GM03348 (cell line): ENCODE data around the gene ENG.
A peak's percentile ranks its signal among the peaks of the same experiment; 100 is the strongest.
"Not testable (repeated sequence)": the region's sequence is repeated elsewhere in the genome, so short reads cannot be mapped to it uniquely, and the experiment has no call there.

Experiments used
- DNase-seq: peaks from one replicate; pipeline ENCODE4 v3.0.0; 2012; ENCODE audit warnings: low spot score

ENG gene

DNA sequence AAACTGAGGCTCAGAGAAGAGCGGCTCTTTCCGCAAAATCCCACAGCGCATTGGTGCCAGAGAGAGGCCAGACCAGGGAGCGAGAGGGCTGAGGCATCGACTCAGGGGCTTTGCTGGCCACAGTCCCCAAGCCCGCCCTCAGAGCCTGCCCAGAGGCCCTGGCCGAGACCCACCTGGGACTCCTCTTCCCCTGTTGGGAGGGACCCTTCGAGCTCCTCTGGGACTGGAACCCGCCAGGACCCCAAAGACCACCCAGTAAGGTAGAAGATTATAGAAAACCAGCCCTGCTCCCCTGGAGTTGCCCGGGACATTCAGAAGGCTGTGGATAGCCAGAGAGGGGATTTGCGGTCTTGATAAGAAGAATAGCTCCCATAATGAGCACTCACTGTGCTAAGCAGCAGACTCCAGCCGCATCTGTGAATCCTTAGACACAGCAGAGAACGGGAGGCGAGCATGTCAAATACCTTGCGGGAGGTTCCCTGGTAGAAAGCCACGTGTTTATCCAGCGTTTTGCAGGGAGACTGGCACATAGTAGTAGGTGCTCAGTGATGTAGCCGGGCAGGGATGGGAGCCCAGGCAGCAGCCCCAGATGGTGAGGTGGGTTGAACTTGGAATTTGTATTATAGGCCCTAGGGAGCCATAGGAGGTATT lies 23.7 kb upstream of the ENG start:
- DNase-seq = no peak

DNA sequence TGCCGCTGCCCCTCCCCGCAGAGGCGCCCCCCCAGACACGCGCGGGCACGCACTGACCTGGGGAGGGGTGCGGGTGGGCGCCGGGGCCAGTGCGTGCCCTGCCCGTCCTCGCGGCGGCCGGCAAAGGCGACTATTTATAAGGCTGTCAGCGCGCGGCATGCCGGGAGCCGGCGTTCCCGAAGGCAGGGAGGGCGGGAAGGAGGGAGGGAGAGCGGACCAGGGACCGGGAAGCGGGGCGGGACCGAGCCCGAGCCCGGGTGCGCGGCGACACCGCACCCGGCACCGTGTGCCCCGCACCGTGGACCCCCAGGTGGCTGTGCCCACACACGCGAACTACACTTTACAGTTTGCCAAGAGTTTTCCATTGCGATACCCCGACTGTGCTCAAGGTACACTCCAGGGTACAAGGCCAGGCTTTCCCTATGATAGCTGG lies 23.1 kb upstream of the ENG start, which contains the start of gene AK1:
Gene AK1 (minus strand): TSS at position 110 of the 433 bp plus-strand sequence. CDS start 3,058 bp downstream, outside the sequence.
- DNase-seq = peak; percentile 92

DNA sequence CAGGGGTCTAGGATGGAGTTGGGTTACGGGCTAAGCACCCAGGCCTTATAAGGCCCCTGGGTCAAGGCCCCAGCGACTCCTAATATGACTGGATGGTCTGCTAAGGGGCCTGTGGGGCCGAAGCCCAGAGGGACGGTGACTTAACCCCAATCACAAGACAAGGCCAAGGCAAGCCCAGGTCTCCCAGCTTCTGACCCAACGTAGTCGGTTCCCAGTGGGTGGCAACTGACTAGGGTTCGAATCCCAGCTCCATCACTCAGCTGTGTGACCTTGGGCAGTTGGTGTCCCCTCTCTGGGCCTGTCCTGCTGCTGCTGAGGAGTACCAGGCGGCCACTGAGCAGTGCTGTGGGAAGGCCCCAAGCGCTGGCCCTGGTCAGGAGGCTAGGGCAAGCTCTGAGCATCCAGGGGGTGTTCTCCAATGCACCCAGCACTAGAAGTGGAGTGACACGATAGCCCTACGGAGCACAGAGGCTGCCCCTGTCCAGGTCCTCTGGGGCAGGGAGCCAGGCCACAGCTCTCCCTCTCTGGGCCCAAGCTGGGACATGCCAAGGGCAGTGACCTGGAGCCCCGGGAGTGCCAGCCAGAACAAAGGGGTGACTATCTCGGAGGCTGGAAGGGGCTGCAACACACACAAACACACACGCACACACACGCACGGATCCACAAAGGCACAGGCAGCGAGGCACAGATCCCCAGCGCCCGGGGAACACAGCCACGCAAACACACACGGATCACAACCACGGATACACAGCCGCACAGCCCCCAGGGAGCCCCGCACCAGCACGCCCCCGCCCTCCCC lies 22.5 kb upstream of the ENG start:
- DNase-seq = peak; percentile 40

DNA sequence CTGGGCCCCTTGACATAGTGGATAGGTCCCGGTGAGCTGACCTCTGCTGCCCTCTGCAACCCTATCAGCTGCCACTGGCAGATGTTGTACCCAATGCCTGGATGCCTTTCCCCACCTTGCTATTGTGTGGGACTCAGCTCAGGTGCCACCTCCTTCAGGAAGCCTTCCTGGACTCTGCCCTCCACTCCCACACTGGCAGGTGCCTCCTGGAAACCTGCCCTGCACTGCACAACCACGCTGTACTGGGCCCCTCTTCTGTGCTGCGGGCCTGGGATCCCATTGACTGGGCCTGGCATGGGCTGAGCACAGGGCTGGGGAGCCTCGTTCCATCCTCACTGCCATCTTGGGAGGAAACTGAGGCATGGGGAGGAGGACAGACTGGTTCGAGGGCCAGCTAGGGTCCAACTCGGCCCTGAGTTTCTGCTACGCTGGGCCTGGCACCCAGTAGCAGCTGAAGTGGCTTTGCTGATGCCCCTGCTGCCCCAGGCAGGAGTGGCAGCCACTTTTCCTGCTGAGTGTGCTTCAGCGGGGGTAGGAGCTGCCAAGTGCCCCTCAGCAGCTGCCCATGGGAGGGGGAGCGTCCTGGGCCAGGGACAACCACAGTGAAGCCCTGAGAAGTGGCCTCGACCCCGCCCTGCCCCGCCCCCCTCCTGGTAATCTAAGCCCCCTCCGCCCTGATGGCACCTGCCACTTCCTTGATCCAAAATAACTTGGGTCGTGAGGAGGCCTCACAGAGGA lies 21.7 kb upstream of the ENG start:
- DNase-seq = no peak

DNA sequence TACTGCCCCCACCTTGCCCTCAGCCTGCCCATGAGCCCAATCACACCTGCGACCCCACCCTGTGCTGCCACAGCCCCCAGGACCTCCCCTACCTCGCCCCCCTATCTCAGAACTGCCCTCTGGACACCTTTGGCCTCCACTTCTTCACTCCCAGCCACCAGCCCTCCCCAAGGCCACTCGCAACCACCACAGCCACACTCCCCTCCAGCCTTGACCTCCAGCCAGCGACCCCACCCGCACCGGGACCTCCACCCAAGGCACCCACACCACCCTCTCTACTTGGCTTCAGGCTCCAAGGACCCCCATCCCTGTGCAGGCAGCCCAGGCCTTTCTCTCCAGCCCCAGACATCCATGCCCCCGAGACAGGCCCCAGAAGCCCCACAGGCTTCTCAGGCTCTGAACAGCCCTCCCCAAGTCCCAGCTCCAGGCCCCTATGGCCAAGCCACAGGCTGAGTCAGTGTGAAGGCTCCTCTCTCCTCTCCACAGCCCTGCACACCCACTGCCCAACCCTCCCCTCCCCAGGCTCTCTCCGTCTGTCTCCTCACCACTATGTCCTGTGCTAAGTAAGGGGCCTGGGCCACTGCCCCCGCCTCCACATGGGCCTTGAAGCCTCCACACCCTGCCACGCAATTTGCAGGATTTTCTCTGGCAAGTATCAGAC lies 21.0 kb upstream of the ENG start:
- peak; percentile 58 for DNase-seq

DNA sequence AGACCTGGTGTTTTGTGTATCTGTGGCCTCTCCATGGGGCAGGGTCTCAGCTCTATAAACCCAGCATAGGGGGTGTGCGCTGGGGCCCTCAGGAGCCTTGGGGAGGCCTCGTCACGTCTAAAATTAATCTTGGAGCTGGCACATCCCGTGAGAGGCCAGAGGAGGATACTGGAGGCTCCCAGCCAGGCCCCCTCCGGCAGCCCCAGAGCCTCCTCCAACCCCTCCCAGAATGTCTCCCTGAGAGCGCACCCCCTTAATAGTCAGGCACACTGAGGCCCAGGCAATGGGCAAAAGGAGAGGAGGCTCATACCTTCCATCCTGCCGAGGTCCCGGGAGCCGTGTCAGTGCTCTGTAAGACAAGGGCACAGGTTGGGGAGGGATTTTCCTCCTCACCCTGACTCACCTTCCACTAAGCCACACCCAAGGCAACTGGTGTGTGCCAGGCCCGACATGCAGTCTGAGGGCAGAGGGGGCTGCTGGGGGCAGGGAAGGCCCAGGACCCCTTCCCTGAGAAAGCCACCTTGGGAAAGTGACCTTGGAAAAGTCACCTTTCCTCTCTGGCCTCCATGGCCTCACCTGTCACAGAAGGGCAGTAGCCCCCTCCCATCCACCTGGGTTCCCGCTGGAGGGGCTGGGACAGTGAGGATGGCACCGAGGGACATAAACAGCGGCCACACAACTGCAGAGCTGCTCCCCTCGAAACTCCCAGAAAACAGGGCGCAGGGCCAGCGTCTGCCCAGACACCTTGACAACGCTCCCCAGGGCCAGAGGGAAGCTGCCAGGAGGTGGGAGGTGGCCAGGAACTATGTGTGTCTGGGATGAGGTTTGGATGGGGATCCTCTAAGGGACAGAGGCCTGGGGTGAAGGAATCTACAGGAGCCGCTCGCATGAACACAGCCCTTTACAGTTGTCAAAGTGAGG lies 20.1 kb upstream of the ENG start:
- no peak for DNase-seq

DNA sequence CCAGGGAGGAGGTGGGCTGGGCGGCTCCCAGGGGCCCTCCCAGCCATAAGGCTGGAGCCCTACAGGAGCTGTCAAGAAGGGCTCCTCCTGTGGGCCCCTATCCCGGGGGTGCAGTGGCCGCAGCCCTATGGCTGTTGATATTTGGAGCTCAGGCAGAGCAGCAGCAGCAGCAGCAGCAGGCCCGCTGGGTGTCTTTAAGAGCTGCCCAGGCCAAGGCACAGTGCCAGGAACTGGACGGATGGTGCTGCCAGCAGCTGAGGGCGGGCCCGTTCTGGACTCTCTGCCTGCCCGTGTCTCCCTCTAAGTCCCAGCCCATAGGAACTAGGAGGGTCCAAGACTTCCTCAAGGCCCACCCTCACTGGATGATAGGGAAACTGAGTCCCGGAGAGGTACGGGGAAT lies 19.4 kb upstream of the ENG start:
- peak; percentile 61 for DNase-seq

DNA sequence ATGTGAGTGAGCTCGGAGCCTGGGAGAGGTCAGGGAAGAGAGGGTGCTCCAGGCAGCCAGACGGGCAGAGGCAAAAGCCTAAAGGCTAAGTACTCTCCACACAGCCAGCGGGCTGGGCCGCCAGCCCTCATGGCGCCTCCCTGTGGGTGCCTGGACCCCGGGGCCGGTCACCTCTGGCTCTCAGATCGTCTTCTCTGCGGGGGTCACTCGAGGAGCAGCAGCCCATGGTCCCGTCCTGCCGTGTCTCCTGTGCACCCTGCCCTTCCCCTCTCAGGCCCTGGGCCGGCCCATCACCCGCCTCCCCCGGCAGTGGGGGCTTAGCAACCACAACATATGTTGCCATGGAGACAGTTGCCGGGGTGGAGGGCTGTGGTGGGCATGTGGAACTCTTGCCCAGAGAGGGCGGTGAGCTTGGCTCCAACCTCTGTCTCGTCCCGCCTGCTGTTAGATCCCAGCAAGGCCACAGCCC lies 18.8 kb upstream of the ENG start:
- no peak for DNase-seq

DNA sequence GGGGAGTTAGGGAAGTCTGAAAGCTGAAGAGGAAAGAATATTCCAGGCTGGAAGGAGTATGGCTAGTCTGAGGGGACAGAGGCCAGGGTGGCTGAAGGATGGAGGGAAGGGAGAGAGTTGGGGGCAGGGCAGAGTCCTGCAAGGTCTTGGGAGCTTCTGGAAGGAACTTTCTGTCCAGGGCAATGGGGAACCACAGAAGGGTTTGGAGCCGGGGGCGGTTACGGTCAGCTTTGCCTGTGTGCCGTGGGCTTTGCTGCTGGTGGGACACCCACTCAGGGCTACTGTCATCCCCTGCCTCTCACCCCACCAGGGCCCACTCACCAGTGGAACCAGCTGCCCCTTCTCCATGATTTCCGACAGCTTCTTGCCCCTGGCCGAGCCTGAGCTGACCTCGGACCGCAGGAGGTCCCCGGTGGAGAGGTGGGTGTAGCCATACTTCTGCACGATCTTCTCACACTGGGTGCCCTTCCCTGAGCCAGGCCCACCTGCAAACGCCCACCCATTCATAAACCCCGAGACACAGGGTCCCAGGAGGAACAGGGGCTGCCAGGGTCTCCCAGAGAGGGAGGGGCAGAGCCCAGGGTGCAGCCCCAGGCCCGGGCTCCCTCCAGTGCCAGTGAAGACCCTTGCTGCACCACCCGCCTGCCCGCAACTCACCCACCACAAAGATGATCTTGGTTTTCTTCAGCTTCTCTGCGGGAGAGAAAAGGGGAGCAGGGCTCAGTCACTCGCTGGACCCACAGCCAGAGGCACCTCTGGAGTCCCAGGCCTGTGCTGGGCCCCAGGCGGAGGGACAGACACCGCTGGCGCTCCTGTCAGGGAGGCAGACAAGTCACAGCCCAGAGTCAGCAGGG lies 18.1 kb upstream of the ENG start:
- DNase-seq = no peak

DNA sequence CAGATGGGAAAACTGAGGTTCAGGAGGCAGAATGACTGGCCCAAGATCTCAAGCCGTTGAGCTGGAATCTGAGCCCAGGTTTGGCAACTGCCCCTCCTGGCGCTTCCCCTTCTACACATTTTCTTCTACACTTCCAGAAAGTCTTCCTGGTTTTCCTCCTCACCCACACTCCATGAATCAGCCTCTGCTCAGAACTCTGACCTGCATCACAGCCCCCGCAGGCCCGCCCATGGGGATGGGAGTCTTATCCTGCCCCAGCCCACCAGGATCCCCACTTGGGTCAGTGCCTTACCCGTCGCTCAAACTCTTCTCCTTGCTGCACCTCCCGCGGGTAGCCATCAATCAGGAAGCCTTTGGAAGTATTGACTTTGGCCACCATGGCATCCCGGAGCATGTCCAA lies 17.1 kb upstream of the ENG start:
- no peak for DNase-seq

DNA sequence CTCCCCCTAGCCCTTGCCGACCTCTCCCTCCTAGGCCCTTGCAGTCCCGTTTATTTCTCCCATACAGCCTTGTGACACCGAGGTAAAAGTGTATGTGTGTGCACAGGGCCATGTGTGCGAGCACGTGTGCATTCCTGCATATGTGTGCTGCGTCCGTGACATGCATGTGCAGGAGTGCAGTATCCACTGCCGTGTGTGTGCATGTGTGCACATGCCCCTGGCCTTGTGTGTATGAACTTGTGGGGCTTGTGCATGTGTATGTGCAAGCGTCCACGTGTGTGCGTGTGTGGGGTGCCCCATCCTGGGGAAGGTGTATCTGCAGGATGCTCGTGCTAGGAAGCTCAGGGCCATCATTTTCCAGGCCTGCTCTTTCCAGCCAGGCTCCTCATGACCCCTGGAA lies 16.4 kb upstream of the ENG start:
- no peak for DNase-seq

DNA sequence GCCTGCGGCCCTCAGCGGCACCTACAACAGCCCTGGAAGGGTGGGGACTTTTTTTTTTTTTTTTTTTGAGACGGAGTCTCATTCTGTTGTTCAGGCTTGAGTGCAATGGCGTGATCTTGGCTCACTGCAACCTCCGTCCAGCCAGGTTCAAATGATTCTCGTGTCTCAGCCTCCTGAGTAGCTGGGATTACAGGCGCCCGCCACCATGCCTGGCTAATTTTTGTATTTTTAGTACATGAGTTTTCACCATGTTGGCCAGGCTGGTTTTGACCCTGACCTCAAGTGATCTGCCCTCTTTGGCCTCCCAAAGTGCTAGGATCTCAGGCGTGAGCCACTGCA lies 15.7 kb upstream of the ENG start:
- DNase-seq = not testable (repeated sequence)

DNA sequence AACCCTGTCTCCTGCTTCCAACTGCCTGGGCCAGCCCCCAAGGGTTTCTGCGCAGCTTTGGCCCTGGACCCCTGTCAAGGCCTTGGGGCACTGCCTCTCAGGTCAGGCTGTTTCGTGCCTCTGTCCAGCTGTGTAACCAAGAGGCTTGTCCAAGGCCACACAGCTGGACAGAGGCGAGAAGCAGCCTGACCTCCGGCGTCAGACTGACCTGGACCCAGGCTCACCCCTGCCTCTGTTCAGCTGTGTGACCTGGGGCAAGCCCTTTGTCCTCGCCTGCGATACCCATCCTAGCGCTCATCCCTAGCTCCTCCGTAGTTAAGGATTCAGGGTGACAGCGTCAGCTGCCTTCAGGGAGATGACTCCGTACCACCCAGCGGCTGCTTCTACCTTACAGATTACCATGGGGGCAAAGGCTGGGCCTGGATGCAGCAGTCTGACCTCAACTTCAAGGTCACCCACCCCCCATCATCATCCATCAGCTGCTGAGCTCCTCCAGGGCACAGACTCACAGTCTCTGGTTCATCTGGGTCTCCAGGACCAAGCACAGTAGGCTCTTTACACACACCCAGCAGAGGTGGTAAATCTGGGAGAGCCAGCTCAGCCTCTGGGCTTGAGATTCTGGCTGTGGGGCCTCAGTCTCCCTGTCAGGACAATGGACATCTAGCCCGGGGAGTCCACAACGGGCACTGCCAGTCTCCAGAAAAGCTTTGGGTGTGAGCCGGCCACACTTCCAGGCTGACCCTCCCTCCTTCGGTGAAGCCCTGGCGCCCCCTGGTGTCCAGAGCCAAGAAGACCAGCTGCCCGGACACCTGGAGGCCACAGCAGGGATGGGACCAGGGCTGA lies 15.1 kb upstream of the ENG start:
- DNase-seq = peak; percentile 94

DNA sequence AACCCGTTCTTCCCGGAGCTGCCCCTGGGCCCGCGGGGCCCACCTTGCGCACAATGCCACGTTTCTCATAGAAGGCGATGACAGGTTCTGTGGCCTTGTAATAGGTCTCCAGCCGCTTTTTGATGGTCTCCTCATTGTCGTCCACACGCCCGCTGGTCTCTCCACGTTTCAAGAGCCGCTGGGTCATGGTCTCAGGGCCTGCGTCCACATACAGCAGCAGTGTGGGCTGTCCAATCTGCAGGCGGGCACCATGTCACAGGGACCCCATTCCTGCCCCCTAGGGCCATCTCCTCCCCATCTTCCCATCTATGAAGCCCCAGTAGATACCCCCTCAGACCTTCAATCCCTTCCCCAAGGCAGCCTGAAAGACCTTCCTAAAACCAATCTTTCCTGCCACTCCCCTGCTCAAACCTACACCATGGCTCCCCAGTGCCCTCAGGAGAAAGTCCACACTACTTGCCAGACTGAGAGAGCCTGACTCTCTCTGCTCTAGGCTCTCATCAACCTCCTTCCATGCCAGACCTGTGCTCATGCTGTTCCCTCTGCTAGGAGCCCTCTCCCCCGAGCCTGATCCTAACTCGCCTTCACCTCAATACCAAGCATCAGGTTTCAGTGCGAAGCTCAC lies 13.9 kb upstream of the ENG start:
- DNase-seq = no peak

DNA sequence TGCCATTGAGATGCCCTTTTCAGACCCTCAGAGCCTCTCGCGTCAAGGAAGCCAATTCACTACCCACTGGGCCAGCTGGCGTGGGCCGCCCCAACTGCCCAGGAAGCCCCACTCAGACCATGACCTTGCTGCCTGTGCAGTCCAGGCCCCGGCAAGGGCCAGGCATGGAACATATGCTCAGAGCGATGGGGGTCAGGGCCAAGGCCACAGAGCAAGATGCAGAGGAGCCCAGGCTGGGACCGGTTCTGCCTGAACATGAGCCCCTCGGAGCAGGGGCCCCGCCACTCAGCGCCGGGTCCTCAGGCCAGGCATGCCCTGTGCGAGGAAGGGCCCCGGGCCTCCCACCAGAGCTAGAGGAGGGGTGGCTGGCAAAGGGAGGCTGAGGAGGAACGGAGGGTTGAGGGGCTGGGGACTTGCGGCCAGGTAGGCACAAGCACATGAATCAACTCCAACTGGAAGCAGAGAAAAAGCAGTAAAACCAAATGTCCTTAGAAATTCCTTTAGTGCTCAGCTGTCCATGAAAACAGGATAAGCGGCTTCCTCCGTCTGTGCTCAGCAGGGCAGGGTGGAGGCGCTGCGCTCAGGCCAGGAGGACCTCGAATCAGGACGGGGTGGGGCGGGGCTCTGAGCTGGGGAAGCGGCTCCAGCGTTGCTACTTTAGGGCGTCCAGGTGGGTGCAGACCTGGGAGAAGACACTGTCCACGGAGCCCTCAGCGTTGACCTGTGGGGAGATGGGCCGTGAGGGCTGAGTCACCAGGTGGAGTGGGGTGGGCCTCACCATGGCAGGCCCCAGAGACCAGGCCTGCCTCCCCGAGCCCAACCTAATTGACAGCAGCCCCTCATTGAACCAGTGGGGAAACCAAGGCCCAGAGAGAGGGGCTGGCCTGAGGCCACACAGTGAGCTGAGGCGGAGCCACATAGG lies 13.2 kb upstream of the ENG start:
- no peak for DNase-seq

DNA sequence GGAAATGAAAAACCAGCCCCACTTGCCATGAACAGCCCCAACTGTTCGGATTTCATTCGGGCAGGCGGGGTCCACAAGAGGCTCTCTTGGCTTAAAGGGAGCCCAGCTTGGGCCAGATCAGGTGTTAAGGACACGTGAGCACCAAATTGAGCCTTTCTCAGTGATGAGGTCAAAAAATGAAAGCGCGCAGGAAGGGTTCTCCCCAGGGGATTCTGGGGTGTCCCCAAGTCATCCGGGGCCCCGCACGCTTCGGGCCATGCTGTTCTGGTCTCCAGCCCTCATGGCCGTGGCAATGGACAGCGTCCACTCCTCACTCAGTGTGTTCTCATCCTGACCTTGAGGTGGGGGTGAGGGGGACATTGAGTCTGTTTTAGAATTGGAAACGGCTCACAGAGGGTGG lies 12.1 kb upstream of the ENG start:
- no peak for DNase-seq

DNA sequence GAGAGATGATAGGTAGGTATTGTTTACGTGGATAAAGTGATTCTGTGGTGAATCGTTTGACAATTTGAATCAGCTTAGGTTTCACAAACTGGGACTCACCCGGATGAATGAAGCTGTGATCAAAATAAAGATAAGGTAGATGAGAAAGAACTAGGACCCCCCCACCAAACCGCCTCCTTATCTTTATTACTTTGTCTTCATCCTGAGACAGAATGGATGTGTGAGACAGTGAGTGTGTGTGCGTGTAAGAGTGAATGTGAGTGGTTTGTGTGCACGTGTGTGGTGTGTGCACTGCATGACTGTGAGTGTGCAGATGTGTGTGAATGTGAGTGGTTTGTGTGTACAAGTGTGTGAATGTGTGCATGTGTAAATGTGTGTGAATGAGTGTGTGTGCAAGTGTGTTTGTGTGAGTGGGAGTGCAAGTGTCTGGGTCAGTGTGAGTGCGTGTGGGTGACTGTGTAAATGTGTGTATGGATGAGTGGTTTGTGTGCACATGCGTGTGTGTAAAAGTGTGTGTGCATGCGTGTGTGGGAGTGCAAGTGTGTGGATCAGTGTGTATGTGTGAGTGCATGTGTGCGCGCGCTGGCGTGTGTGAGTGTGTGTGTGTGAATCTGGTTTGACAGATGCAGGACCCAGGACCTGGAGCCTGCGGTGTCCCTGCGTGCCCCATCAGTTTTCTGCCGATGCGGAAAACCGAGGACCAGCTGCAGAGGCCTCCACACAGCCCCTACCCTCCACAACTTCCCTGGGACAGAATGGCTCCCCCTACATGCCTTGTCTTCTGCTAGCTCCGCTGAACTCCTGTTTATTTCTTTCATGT lies 11.4 kb upstream of the ENG start:
- DNase-seq = no peak
